ENCODE results near the gene TSPAN9.

DNA sequence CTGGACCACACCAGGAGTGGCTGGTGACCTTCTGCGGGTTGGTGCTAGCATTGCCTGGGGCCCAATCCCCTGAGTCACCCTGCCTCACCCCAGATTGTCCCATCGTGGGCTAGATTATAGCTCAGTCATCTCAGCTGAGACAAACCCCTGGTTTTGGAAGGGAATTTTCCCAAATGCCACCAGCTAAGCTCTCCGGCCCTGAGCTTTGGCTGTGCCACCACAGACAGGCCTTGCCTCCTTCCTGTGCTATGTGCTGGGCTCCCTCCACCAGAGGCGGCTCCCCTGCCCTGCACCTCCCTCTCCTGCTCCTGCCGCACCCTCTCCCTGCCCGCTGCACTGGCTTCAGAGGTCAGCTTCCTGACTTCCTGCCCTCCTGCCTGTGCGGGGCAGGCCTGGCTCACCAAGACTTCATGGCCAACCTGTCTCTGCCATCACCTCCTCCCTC lies 196.3 kb downstream of the TSPAN9 start:
- TF ChIP-seq, protein P1, sequence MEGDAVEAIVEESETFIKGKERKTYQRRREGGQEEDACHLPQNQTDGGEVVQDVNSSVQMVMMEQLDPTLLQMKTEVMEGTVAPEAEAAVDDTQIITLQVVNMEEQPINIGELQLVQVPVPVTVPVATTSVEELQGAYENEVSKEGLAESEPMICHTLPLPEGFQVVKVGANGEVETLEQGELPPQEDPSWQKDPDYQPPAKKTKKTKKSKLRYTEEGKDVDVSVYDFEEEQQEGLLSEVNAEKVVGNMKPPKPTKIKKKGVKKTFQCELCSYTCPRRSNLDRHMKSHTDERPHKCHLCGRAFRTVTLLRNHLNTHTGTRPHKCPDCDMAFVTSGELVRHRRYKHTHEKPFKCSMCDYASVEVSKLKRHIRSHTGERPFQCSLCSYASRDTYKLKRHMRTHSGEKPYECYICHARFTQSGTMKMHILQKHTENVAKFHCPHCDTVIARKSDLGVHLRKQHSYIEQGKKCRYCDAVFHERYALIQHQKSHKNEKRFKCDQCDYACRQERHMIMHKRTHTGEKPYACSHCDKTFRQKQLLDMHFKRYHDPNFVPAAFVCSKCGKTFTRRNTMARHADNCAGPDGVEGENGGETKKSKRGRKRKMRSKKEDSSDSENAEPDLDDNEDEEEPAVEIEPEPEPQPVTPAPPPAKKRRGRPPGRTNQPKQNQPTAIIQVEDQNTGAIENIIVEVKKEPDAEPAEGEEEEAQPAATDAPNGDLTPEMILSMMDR (IDR thresholded peaks at IDR 0.05; ENCODE audit: low read depth, low read length, poor library complexity, severe bottlenecking), result no peak
- no peak for TF ChIP-seq EZH2phosphoT487 (IDR thresholded peaks at IDR 0.05; ENCODE audit: borderline replicate concordance, low read length)

Measured in DOHH2 (cell line).